HT1080 (cell line): ENCODE results near the gene AMACR. TPM values are rescaled to one million over a fixed set of nuclear protein-coding genes. Genes with fewer than 3 reads are reported as not detected.

Experiments
- small RNA-seq: library from RNA; depleted of rRNA; stranded (forward); fragments of <200 nt; gene quantifications from one replicate; pipeline ENCODE3, GENCODE V24; 2014
- total RNA-seq: library from RNA; depleted of rRNA; stranded (reverse); fragments of >200 nt; shearing (Covaris generic); gene quantifications from 2 replicates; pipeline ENCODE4 v1.2.3, GENCODE V29; 2014; rRNA removed

AMACR gene
- total RNA-seq, 1 experiment from 2014 or later = 12.8 TPM

Small RNAs within 50 kb of the gene (small RNA-seq; reads per million reads assigned to genes)
- not detected for gene AC139783.1

Other genes with a start within 250 kb of the AMACR start
- 0.10 TPM in 2 replicates for gene ADAMTS12, start 116.1 kb downstream of the AMACR start, total RNA-seq
- 0.07 and 0.13 TPM in 2 replicates for gene RXFP3, start 71.7 kb downstream of the AMACR start, total RNA-seq
- gene SLC45A2, start 23.4 kb downstream of the AMACR start, total RNA-seq = not detected in 2 replicates
- gene C1QTNF3, start 35.2 kb upstream of the AMACR start, total RNA-seq = 0.21 TPM in 1 of 2 replicates, not detected in the other